Neuronal stem cell (in vitro differentiated cells): ENCODE results near the gene PEA15.

ENCODE experiments used
- DNase-seq: peaks from one replicate; pipeline ENCODE4 v3.0.0-alpha.2; 2013; ENCODE audit warnings: low spot score
- H2AFZ ChIP-seq: one replicate; pipeline ENCODE4 v1.6.1; 2013; ENCODE audit warnings: mild to moderate bottlenecking, low read length, inconsistent platforms
- H2AK5ac ChIP-seq: 2 replicates; pipeline ENCODE4 v1.6.1; 2013; ENCODE audit warnings: low read depth, mild to moderate bottlenecking, inconsistent platforms, low read length, moderate library complexity, mixed read lengths
- H2BK120ac ChIP-seq: 2 replicates; pipeline ENCODE4 v1.6.1; 2013; ENCODE audit warnings: low read depth, mild to moderate bottlenecking, inconsistent platforms, low read length, moderate library complexity, mixed read lengths
- H2BK12ac ChIP-seq: one replicate; pipeline ENCODE4 v1.6.1; 2013; ENCODE audit warnings: low read length, inconsistent platforms
- H2BK15ac ChIP-seq: 2 replicates; pipeline ENCODE4 v1.6.1; 2013; ENCODE audit warnings: mild to moderate bottlenecking, low read length, inconsistent platforms, mixed read lengths
- H2BK5ac ChIP-seq: one replicate; pipeline ENCODE4 v1.6.1; 2013; ENCODE audit warnings: inconsistent platforms, mild to moderate bottlenecking, low read length, moderate library complexity
- H3K14ac ChIP-seq: one replicate; pipeline ENCODE4 v1.6.1; 2013; ENCODE audit warnings: low read length, inconsistent platforms
- H3K18ac ChIP-seq: 2 replicates; pipeline ENCODE4 v1.6.1; 2013; ENCODE audit warnings: low read length, inconsistent platforms
- H3K23ac ChIP-seq: 2 replicates; pipeline ENCODE4 v1.6.1; 2013; ENCODE audit warnings: low read depth, mild to moderate bottlenecking, mixed read lengths, low read length, inconsistent platforms; ENCODE audit not compliant: poor library complexity
- H3K27ac ChIP-seq: replicated peaks from 3 replicates; pipeline ENCODE4 v1.5.1; 2013; ENCODE audit warnings: low read length, inconsistent platforms
- H3K27me3 ChIP-seq, 3 experiments: 2 replicates each; pipeline ENCODE4 v1.6.1; 2013; ENCODE audit warnings: low read length in 3 of 3, mild to moderate bottlenecking in 2 of 3, inconsistent platforms in 1 of 3, low read depth in 1 of 3, mixed read lengths in 1 of 3, moderate library complexity in 1 of 3; ENCODE audit not compliant: control insufficient read depth in 3 of 3, insufficient read depth in 3 of 3
- H3K36me3 ChIP-seq, 2 donors: replicated peaks in 1 of 2; 2 replicates each; pipeline ENCODE4 v1.6.1; 2013; ENCODE audit warnings: low read length in 2 of 2; ENCODE audit not compliant: control insufficient read depth in 2 of 2, insufficient read depth in 2 of 2
- H3K4ac ChIP-seq: 2 replicates; pipeline ENCODE4 v1.6.1; 2013; ENCODE audit warnings: inconsistent platforms, mild to moderate bottlenecking, low read length, moderate library complexity
- H3K4me1 ChIP-seq, 2 donors: 1 replicate in 1 of 2; 2 replicates in 1 of 2; pipeline ENCODE4 v1.6.1; 2013; ENCODE audit warnings: low read length in 2 of 2, low read depth in 1 of 2; ENCODE audit not compliant: control insufficient read depth in 2 of 2, insufficient read depth in 1 of 2
- H3K4me2 ChIP-seq: one replicate; pipeline ENCODE4 v1.6.1; 2013; ENCODE audit warnings: mild to moderate bottlenecking, low read length, inconsistent platforms; ENCODE audit not compliant: insufficient read depth, poor library complexity, severe bottlenecking
- H3K4me3 ChIP-seq, 2 donors: 2 replicates each; pipeline ENCODE4 v1.5.1; 2013; ENCODE audit warnings: low read length in 2 of 2, mild to moderate bottlenecking in 2 of 2, inconsistent platforms in 1 of 2, moderate library complexity in 1 of 2
- H3K79me1 ChIP-seq: one replicate; pipeline ENCODE4 v1.6.1; 2013; ENCODE audit warnings: low read depth, mild to moderate bottlenecking, inconsistent platforms, low read length, moderate library complexity
- H3K9ac ChIP-seq: one replicate; pipeline ENCODE4 v1.6.1; 2013; ENCODE audit warnings: mild to moderate bottlenecking, low read depth, low read length, inconsistent platforms; ENCODE audit not compliant: poor library complexity
- H3K9me3 ChIP-seq, 2 donors: replicated peaks in 1 of 2; 2 replicates each; pipeline versions ENCODE3 to v1.6.1; 2013; ENCODE audit warnings: low read length in 2 of 2, mild to moderate bottlenecking in 2 of 2, inconsistent platforms in 1 of 2, low read depth in 1 of 2, mixed read lengths in 1 of 2, moderate library complexity in 1 of 2; ENCODE audit not compliant: control insufficient read depth in 2 of 2, insufficient read depth in 1 of 2
- H4K8ac ChIP-seq: one replicate; pipeline ENCODE4 v1.6.1; 2013; ENCODE audit warnings: low read depth, mild to moderate bottlenecking, inconsistent platforms, low read length, moderate library complexity
- H4K91ac ChIP-seq: one replicate; pipeline ENCODE4 v1.6.1; 2013; ENCODE audit warnings: low read length, low read depth, mild to moderate bottlenecking, inconsistent platforms; ENCODE audit not compliant: poor library complexity
- WGBS, 2 donors: extraction: QIAGEN DNeasy Blood & Tissue Kit; methylation state at CpG; one replicate each; pipeline ENCODE4 v1.1.7; 2013; ENCODE audit warnings: missing lambda C conversion rate in 2 of 2, mixed read lengths in 1 of 2; ENCODE audit not compliant: insufficient read length in 2 of 2, insufficient replicate concordance in 1 of 2; ENCODE audit errors: extremely low coverage in 2 of 2; 5-methylcytosine and 5-hydroxymethylcytosine counted together

PEA15 gene

GRCh38 chr1:160237558-160237957 lies 32.4 kb downstream of the PEA15 start:
- no peak overlapping the region for H3K4me3 ChIP-seq
- no peaks in the 10 kb centered on the region for H3K9me3 ChIP-seq
- no peak overlapping the region for H2AFZ ChIP-seq
- no peak overlapping the region for H3K14ac ChIP-seq
- no peak overlapping the region for H2AK5ac ChIP-seq
- DNase-seq = no peak
- H3K4me1 ChIP-seq = no peaks in the 10 kb centered on the region
- H3K27ac ChIP-seq = no peak overlapping the region
- no peak overlapping the region for H3K23ac ChIP-seq
- no peak overlapping the region for H2BK12ac ChIP-seq
- no peak overlapping the region for H2BK120ac ChIP-seq
- H3K4ac ChIP-seq = no peak overlapping the region
- peaks cover 2% of the 10 kb centered on the region for H3K79me1 ChIP-seq
- no peak overlapping the region for H4K8ac ChIP-seq
- WGBS, 2 donors = no CpG with 5 or more reads among the region's 2 CpGs
- H3K9ac ChIP-seq = no peak overlapping the region
- no peak overlapping the region for H3K18ac ChIP-seq
- H3K36me3 ChIP-seq = peaks cover 21 to 98% of the 10 kb centered on the region in 2 donors
- no peak overlapping the region for H3K4me2 ChIP-seq
- H2BK5ac ChIP-seq = no peak overlapping the region
- no peak overlapping the region for H4K91ac ChIP-seq
- no peak overlapping the region for H2BK15ac ChIP-seq
- H3K27me3 ChIP-seq = no peaks in the 10 kb centered on the region

GRCh38 chr1:160238408-160238807 lies 33.2 kb downstream of the PEA15 start:
- DNase-seq = no peak
- no peak overlapping the region for H4K8ac ChIP-seq
- H3K27ac ChIP-seq = no peak overlapping the region
- H3K4me3 ChIP-seq = no peak overlapping the region
- H2BK12ac ChIP-seq = no peak overlapping the region
- H2AFZ ChIP-seq = no peak overlapping the region
- no peaks in the 10 kb centered on the region for H3K9me3 ChIP-seq
- H3K27me3 ChIP-seq = no peaks in the 10 kb centered on the region
- H3K4ac ChIP-seq = no peak overlapping the region
- no peak overlapping the region for H2BK15ac ChIP-seq
- no peak overlapping the region for H2BK120ac ChIP-seq
- no peak overlapping the region for H2AK5ac ChIP-seq
- no peak overlapping the region for H3K14ac ChIP-seq
- no peak overlapping the region for H2BK5ac ChIP-seq
- peaks cover 21 to 98% of the 10 kb centered on the region in 2 donors for H3K36me3 ChIP-seq
- no peak overlapping the region for H3K18ac ChIP-seq
- no CpG with 5 or more reads among the region's 5 CpGs for WGBS, 2 donors
- H3K4me1 ChIP-seq = no peaks in the 10 kb centered on the region
- H3K4me2 ChIP-seq = no peak overlapping the region
- H3K23ac ChIP-seq = no peak overlapping the region
- no peak overlapping the region for H3K9ac ChIP-seq
- peaks cover 2% of the 10 kb centered on the region for H3K79me1 ChIP-seq
- H4K91ac ChIP-seq = no peak overlapping the region

- Histone ChIP-seq H3K4me3 (no peak overlapping the region), H3K14ac (no peak overlapping the region), H3K4me2 (no peak overlapping the region), H2AFZ (no peak overlapping the region), H3K27ac (no peak overlapping the region), H3K27me3 (no peaks in the 10 kb centered on the region), H4K8ac (no peak overlapping the region), H2BK15ac (no peak overlapping the region), H3K79me1 (peaks cover 2% of the 10 kb centered on the region), H3K18ac (no peak overlapping the region), H4K91ac (no peak overlapping the region), H3K4me1 (no peaks in the 10 kb centered on the region), H3K36me3 (peaks cover 21 to 92% of the 10 kb centered on the region in 2 donors), H2AK5ac (no peak overlapping the region), H3K23ac (no peak overlapping the region), H2BK120ac (no peak overlapping the region), H3K4ac (no peak overlapping the region), H2BK12ac (no peak overlapping the region), H3K9me3 (no peaks in the 10 kb centered on the region), H3K9ac (no peak overlapping the region), H2BK5ac (no peak overlapping the region)
- WGBS, 2 donors = no CpG with 5 or more reads among the region's 24 CpGs
- no peak for DNase-seq
Observed at GRCh38 chr1:160239582-160240299, 34.6 kb downstream of the PEA15 start.

- Histone ChIP-seq H3K36me3 (peaks cover 11 to 56% of the 10 kb centered on the region in 2 donors), H3K79me1 (peaks cover 4% of the 10 kb centered on the region), H3K9ac (no peak overlapping the region)
Observed at GRCh38 chr1:160243767-160244166, 38.6 kb downstream of the PEA15 start.

More at GRCh38 chr1:160243767-160244166, 38.6 kb downstream of the PEA15 start:
- no peak overlapping the region for H2BK12ac ChIP-seq
- no peaks in the 10 kb centered on the region for H3K9me3 ChIP-seq
- no peak overlapping the region for H3K4me3 ChIP-seq
- no peak overlapping the region for H2BK5ac ChIP-seq
- no peaks in the 10 kb centered on the region for H3K4me1 ChIP-seq
- no peak overlapping the region for H2BK15ac ChIP-seq
- no peak overlapping the region for H3K4me2 ChIP-seq
- no peak overlapping the region for H2BK120ac ChIP-seq
- DNase-seq = no peak
- H3K27me3 ChIP-seq = no peaks in the 10 kb centered on the region
- H3K4ac ChIP-seq = no peak overlapping the region
- H4K8ac ChIP-seq = no peak overlapping the region
- no peak overlapping the region for H3K14ac ChIP-seq
- H3K23ac ChIP-seq = no peak overlapping the region
- no peak overlapping the region for H3K27ac ChIP-seq
- no peak overlapping the region for H2AK5ac ChIP-seq
- H2AFZ ChIP-seq = no peak overlapping the region
- H3K18ac ChIP-seq = no peak overlapping the region
- no peak overlapping the region for H4K91ac ChIP-seq
